ENCODE measurements around the gene NINL.

DNA sequence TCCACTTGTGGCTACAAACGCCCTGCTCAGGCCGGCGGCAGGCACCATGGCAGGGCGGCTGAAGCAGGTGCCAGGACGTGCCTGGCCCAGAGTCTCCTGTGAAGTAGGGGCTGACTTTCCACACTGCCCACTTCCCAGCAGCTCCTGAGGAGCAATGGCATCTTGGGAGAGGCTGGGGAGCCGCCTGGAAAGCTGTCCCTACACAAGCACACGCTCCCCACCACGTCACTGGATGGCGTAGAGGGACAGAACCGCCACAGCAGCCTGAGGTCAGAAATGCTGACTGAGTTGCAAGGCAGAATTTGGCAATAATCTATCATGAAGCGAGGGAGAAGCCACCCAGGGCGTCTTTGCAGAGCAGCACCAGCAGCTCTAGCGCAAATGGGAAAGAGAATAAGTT is 86.3 kb downstream of the NINL start:
- TF ChIP-seq NFE2L2 (IDR thresholded peaks at IDR 0.05; ENCODE audit: low read depth, low read length) (no peak), FOS (IDR thresholded peaks at IDR 0.05; ENCODE audit: low read depth, low read length) (no peak), RCOR1 (IDR thresholded peaks at IDR 0.05; ENCODE audit: insufficient replicate concordance, low read length) (no peak), MXI1 (IDR thresholded peaks at IDR 0.05; ENCODE audit: borderline replicate concordance, low read depth, low read length) (no peak), RAD21 (IDR thresholded peaks at IDR 0.05; ENCODE audit: low read length) (no peak), POLR2A (IDR thresholded peaks at IDR 0.05; ENCODE audit: low read depth, low read length) (no peak), CHD1 (IDR thresholded peaks at IDR 0.05; ENCODE audit: low read depth, low read length) (no peak), CEBPB (IDR thresholded peaks at IDR 0.05; ENCODE audit: low read depth, low read length) (no peak), RFX5 (IDR thresholded peaks at IDR 0.05; ENCODE audit: low read depth, low read length) (no peak)
- TF ChIP-seq, protein P1, sequence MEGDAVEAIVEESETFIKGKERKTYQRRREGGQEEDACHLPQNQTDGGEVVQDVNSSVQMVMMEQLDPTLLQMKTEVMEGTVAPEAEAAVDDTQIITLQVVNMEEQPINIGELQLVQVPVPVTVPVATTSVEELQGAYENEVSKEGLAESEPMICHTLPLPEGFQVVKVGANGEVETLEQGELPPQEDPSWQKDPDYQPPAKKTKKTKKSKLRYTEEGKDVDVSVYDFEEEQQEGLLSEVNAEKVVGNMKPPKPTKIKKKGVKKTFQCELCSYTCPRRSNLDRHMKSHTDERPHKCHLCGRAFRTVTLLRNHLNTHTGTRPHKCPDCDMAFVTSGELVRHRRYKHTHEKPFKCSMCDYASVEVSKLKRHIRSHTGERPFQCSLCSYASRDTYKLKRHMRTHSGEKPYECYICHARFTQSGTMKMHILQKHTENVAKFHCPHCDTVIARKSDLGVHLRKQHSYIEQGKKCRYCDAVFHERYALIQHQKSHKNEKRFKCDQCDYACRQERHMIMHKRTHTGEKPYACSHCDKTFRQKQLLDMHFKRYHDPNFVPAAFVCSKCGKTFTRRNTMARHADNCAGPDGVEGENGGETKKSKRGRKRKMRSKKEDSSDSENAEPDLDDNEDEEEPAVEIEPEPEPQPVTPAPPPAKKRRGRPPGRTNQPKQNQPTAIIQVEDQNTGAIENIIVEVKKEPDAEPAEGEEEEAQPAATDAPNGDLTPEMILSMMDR (conservative IDR thresholded peaks at IDR 0.05; ENCODE audit: low read depth, low read length), result no peak
- TF ChIP-seq, protein P2, sequence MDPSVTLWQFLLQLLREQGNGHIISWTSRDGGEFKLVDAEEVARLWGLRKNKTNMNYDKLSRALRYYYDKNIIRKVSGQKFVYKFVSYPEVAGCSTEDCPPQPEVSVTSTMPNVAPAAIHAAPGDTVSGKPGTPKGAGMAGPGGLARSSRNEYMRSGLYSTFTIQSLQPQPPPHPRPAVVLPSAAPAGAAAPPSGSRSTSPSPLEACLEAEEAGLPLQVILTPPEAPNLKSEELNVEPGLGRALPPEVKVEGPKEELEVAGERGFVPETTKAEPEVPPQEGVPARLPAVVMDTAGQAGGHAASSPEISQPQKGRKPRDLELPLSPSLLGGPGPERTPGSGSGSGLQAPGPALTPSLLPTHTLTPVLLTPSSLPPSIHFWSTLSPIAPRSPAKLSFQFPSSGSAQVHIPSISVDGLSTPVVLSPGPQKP (IDR thresholded peaks at IDR 0.05; ENCODE audit: borderline replicate concordance, low read depth, low read length), result no peak
